HG03045 (cell line): ENCODE results near the gene UBE2J2.
"Not testable (repeated sequence)": the region's sequence is repeated elsewhere in the genome, so short reads cannot be mapped to it uniquely, and the experiment has no call there.

Source experiments
- ATAC-seq: cut with Tn5 transposase; IDR thresholded peaks from one replicate; pipeline ENCODE4 v1.9.1; 2021; ENCODE audit warnings: mild to moderate bottlenecking, moderate library complexity; ENCODE audit not compliant: unreplicated experiment

UBE2J2 gene

DNA sequence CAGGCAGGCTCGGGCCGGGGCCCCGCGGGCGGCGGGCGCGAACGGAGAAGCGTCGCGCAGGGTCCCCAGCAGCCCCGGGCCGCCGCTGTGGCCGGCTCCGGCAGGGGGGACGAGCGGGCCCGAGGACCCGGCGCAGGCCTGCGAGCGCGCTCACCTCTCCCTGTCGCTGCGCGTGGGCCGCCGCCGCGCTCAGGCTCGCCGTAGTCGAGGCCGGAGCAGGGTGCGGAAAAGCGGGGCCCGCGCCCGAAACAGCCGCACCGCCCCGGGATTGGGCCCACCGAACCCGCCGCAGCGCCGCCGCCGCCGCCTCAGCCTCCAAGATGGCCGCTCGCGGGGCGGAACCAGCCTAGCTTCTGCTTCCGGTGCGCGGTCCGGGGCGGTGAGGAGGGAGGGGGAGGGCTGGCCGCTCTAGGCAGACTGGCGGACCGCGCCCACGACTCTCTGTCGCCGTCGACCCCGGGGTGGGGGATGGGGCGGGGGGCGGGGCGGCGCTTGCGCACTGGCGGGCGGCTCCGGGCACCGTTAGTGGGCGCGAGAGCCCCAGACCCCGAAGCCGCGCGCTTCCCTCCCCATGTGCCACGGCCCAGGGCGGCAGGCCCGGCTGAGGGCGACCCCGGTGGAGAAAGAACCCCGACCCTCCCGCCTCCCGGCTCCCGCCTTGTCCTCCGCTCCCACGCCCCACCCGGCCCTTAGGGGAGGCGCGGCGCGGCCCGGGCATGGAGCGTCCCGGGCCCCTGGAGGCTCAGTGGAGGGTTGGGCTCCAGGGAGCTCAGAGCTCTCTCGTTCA lies at the start of gene UBE2J2:
Gene UBE2J2 (minus strand): TSS at position 343 of the 787 bp plus-strand sequence. CDS start 5,862 bp downstream, outside the sequence.
- peak; percentile 85 for ATAC-seq

DNA sequence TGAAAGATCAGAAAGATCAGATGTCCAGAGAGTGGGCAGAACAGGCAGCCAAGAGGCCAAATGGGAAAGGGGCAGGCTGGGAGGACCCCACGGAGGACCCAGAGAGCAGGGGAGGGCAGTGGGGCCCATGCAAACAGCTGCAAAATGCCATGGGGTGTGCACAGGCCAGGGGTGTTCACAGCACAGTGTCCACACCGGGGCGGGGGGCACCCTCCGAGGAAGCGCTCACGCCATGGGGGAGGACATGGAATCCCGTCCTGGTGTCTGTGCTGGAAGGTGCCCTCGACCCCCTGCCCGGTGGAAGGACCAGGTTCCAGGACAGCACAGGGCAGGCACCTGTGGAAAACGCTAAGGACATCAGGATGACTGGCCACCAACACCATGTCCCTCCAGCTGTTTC lies 49.3 kb upstream of the UBE2J2 start:
- ATAC-seq: no peak

DNA sequence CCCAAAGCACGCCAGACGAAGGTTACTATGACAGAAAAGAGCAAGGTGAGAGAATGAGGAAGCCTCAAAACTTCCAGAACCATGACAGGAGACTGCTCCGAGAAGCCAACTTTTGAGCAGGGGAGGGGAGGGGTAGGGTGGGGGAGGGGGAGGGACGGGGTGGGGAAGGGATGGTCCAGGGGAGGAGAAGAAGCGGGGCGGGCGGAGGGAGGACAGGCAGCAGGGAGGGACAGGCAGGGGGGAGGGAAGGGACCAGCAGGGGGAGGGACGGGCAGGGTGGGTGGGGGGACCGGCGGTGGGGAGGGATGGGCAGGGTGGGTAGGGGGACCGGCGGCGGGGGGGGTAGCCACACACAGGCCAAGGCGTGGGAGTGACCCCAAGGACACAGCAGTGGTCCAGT lies 48.8 kb upstream of the UBE2J2 start:
- no peak for ATAC-seq

DNA sequence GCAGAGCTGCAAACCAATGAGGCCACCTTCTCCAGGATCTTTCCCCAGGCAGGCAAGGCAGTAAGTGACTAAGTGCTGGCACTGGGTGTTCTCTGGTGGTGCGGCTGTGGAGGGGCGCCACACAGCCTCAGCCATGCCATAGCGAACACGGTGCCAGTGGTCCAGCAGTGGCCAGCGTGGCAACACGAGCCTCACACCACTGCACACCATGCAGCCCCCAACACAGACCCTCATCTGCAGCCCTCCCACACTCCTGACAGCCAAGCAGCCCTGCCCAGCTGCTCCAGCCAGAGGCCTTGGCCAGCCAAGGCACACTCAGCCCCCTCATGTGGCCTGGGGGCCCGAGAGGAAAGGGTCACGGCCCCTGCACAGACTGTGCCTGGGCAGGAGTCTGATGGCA lies 47.8 kb upstream of the UBE2J2 start:
- no peak for ATAC-seq

DNA sequence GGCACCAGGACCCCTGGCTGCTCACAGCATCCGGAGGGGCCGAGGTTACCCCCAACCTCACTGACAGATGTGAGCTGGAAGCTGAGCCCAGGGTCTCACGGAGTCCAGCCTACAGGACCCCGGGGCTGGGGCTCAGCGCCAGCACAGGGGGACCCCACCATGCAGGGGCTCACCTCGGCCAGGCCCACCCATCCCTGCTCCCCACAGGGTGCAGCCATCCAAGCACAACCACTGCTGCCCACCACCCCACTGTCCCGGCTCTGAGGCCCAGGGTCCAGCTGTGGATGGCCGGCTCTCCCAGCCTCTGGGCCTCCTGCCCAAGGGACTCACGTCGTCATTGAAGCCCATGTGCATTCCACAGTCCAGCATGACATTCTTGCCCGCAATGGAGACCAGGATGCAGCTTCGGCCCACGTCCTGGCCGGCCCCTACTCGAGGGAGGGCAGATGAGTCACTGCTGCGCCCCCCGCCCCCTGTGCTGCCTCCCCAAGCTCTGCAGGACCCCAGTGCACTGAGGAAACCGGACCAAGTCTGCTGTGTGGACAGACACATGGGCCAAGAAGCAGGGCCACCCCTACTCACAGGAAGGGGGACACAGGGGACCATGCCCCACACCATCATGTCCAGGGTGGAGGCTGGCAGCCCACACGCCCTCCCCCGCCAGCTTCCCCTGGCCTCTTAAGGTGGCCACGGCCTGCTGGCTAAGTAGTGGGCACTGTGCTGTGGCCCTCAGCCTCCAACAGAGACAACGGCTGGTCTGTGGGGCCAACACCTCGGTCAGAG lies 47.2 kb upstream of the UBE2J2 start:
- ATAC-seq: no peak

DNA sequence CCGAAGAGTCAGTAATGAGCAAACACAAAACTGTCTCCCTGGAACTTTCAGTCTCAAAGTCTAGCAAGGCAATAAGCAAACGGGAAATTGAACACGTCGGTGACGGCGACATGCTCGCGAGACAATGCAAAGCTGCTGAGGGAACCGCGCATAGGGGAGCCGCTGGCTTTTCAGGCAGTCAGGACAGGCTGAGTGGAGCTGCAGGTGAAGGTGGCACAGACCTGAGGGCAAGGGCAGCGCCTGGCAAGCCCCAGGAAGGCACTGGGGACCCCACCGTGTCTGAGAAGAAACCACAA lies 45.9 kb upstream of the UBE2J2 start:
- ATAC-seq: no peak

DNA sequence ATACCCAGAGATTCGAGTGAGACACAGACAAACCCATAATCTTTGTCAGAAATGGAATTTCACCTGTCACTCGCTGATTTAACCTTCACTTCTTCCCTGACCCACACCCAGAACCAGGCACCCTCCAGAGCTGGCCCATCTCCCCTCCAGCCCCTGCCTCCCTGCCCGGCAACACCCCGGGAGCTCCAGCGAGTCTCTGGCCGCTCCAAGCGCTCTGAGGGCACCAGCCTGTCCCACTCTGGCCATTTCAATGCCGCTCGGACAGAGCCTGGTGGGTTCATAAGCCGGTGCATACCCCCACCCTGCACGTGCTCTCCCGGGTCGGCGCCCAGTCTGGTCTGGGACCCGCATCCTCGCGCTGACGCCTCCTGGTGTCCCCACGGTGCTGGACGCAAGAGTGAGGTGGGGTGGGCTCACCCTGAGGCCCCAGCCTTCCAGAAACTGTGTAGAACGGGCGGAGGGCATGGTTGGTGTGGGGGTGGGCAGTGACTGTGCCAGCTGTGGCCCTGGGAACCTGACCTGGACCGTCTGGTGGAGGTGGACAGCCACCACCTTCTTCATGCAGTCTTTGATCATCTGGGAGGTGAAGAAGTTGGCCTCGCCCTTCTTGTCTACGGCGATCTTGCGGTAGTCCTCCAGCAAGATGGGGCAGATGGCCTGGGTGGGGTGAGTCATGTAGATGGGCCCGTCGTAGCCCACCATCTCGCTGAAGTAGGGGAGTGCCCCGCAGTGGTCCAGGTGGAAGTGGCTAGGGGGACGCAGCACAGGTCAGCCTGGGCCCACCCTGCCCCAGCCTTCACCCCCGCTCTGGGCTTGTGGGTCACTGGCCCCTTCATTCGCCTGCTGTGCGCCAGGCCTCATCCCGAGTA lies 45.4 kb upstream of the UBE2J2 start:
- ATAC-seq: no peak

DNA sequence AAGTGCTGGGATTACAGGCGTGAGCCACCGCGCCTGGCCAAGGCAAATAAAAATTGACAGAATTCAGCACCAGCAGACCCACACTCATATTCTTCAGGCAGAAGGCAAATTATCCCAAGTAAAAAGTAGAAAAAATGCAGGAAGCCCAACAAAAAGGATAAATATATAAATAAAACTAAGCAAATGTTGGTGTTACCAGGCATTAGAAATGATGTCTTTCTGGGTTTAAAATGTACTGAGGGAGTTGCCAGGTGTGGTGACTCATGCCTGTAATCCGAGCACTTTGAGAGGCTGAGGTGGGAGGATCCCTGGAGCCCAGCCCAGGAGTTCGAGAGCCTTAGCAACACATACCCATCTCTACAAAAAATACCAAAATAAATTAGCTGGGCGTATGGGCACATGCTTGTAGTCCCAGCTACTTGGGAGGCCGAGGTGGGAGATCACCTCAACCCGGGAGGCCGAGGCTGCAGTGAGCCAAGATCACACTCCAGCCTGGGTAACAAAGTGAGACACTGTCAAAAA lies 44.5 kb upstream of the UBE2J2 start:
- ATAC-seq: no peak

DNA sequence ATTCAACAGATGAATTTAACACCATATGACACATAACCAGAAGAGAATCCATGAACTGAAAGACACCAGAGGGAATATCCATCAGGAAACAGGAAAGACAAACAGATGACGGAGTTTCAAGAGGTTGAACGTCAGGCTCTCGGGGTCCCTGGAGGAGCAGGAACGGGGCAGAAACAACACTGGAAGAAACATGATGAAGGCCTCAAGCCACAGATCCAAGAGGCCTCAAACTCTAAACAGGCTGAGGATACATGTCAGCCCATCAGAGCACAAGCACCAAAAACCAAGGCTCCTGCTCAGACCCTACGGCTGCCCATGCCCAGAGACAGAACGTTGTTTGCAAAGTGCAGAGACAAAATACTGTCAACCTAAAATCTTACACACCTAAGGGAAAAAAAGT lies 43.8 kb upstream of the UBE2J2 start:
- ATAC-seq: no peak

DNA sequence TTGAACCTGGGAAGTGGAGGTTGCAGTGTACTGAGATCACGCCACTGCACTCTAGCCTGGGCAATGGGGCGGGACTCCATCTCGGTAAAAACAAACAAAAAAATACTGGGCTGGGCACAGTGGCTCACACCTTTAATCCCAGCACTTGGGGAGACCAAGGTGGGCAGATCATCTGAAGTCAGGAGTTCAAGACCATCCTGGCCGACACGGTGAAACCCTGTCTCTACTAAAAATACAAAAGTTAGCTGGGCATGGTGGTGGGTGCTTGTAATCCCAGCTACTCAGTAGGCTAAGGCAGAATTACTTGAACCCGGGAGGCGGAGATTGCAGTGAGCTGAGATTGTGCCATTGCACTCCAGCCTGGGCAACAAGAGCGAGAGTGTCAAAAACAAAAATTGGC lies 42.5 kb upstream of the UBE2J2 start:
- not testable (repeated sequence) for ATAC-seq

DNA sequence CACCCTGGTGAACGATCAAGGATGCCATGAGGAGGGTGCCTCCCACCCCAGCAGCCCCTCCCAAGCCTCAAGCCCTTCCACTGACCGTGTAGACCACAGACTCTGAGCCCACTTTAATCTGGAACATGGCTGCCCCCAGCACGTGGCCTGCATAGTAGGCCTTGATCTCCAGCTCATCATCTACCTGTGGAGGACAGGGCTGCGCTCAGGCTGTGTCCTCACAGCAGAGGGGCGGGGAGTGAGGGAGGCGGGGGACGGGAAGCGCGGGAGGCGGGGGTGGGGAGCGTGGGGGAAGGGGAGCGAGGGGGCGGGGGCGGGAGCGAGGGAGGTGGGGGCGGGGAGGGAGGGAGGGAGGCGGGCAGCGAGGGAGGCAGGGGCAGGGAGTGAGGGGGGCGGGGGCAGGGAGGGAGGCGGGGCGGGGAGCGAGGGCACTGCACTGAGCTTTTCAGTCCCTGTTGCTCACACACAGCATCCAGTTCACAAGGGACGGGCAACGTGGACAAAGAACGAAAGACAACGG lies 41.8 kb upstream of the UBE2J2 start:
- no peak for ATAC-seq

DNA sequence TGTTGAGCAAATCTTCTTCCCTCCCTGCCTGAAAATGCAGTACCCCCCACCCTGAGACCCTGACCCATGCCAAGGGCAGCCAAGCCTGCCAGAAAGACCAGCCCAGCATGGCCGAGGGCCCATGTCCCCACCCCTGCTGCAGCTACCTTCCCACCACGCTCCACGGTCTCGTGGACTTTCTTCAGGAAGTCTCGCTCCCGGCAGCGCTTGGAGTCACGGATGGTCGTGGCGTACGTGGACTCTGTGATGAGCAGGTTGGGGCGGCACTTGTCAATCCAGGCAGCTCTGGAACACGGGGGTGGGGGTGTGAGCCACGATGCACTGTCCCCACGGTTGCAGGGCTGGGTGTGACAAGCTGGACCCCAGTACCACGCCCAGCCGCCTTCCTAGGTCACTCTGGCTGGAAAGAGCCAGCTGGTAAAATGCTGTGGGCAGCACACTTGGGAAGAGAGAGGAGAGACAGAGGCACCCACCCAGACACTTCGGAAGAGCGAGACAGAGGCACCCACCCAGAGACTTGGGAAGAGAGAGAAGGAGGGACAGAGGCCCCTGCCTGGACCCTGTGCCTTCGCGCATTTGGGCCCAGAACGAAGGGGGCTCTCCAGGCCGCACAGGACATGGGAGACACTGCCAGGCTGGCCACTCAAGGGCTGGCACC lies 41.2 kb upstream of the UBE2J2 start:
- no peak for ATAC-seq

DNA sequence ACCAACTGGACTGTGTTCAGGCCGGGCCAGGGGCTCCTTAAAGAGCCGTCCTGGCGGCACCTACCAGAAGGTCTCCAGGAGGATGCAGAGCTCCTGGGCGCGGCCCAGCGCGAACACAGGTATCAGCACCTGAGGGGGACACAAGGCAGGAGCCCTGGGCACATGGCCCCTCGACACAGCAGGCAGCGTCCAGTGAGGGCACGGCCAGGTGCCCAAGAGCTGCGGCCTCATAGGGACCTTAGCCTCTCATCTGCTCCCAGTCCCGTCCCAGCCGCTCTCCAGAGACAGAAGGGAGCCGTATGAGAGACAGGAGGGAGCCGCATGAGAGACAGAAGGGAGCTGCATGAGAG lies 40.6 kb upstream of the UBE2J2 start:
- no peak for ATAC-seq

DNA sequence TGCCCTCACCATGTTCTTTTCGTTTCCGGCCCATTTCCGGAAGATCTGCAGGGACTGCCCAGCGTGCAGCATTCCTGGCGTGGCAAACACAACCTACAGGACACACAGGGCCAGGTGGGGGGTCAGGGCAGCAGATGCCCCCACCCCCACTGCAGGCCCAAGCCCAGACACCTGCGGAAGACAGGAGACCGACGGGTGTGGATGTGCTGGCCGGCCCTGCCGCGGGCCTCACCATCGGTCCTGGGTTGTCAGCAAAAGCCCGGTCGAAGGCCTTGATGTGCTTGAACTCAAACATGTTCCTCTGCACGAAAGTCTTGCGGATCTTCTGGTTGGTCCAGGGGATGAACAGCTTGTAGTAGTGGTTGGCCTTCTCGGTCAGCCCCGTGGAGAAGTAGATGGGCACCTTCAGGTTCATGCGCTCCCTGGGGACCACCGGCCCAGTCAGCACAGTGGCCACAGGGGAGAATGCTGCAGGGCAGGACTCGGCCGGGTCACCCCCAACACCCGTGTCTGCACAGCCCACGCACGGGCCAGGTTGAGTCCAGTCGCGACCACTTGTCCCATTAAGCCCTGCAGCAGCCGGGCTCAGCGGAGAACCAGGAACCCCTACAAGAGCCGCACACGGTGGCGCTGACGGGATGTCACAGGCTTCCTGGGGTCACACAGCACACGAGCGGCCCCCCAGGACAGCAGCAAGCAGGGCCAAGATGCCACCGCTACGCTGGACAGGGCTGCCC lies 40.0 kb upstream of the UBE2J2 start:
- ATAC-seq: no peak

DNA sequence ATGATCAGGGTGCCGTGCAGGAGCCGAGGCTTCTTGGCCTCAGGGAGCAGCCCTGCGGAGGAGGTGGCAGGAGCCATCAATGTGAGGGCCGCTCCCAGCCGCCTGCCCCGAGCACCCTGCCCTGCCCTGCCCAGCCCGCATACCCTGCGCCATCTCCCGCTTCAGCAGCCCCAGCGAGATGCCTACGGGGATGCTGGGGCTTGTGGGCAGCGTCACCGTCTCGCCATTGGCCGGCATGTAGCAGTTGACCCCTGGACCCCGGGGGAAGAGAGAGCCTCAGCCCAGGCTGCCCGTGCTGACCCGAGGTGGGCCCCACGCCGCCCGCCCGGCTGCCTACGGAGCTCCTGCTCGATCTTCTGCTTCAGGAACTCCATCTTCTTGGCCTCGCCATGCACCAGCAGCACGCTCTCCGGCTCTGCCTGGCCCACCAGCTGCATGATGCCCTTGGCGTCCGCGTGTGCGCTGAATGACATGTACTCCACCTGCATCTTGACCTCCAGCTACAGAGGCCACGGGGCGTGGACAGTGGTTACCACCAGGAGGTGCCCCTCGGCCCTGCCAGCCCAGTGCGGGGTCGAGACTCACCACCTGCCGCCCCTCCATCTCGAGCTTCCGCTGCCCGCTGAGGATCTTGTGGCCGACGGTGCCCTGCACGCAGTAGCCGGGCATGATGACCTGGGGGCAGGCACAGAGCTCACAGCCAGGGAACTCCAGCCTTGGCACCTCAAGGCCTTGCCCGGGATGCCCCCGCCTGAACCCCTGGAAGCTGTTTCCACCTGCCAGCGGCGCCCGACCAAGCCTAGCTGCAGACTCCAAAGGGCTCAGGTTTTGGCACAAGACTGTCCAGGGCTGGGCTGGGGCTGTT lies 39.0 kb upstream of the UBE2J2 start:
- no peak for ATAC-seq

DNA sequence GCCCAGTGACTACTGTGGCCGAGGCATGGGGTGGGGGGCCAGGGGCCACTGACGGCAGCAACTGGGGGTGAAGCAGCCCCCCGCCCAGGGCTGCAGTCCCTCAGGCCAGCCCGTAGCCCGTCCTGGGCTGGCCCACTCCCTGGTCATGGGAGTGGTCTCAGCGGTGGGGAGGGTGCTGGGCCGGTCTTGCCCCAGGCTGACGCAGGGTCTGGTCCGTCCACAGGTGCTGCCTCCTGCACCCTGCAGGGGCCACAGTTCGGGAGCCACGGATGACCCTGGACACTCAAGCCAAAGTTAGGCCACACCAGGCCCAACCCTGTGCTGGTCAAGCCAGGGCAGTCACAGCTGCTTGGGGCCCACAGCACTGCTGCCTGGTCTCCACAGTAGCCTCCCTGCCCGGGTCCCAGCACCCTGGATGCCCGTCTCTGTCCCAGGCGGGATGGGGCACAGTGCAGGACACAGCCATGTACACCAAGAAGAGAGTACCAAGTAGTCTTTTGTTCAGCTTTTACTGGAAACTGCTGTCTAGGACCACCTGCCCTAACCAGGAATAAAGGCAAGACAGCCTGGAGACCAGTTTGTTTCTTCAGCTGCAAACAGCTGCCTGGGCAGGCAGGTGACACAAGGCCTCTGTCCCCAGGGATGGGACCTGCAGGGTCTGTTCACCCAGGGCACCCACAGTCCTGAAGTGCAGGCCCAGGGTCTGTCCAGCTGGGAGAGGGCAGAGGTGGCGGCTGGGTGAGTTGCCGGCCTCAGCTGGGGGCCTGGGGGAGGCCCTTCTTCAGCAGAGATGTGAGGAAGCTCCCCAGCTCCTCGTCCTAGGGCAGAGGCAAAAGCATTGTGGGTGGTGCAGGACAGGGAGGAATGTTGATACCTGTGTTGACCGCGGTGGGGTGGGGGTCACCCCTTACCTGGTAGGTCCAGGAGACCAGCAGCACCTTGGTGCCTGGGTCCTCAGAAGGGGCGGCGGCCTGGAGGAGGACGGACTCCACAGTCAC lies 37.8 kb upstream of the UBE2J2 start:
- ATAC-seq: no peak

DNA sequence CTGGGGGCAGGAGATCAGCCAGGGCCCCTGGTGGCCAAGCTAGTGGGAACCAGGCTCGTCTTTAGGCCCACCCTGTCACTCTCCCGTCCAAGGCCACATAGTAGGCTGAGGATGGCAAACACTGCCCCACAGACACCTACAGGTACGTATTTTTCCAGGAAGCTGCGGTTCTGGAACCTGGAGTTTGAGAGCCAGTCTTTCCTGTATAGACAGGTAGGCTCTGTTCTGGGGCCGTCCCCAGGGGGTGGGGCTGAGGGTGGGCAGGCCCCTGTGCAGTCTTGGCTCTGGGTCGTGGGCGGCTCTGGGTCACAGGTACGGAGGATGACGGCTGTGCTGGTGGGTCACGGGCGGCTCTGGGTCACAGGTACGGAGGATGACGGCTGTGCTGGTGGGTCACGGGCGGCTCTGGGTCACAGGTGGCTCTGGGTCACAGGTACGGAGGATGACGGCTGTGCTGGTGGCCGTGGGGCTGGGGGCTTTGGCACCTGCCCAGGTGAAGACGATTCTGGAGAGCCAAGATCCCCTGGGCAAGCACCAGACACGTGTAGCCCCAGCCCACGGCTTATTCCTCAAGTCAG lies 36.9 kb upstream of the UBE2J2 start:
- no peak for ATAC-seq

DNA sequence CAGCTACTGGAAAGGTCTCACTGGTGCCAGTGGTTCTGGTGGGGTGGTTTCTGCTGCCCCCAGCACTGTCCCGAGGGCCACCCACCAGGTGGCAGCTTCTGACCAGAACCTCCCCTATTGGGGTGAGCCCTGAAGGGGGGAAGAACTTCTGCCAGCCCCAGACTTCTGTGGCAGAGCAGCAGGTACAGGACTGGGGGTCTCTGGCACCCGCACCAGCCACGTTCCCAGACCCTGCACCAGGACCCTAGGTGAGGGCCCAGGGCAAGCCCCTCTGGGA lies 36.4 kb upstream of the UBE2J2 start:
- no peak for ATAC-seq
